T-helper 22 cell (primary cell): ENCODE results near the gene ZBTB17.
"Not testable (repeated sequence)": the region's sequence is repeated elsewhere in the genome, so short reads cannot be mapped to it uniquely, and the experiment has no call there.

Experiments
- DNase-seq: peaks from one replicate; pipeline ENCODE4 v3.0.0-alpha.2; 2020; ENCODE audit warnings: low read depth

Gene ZBTB17

DNA sequence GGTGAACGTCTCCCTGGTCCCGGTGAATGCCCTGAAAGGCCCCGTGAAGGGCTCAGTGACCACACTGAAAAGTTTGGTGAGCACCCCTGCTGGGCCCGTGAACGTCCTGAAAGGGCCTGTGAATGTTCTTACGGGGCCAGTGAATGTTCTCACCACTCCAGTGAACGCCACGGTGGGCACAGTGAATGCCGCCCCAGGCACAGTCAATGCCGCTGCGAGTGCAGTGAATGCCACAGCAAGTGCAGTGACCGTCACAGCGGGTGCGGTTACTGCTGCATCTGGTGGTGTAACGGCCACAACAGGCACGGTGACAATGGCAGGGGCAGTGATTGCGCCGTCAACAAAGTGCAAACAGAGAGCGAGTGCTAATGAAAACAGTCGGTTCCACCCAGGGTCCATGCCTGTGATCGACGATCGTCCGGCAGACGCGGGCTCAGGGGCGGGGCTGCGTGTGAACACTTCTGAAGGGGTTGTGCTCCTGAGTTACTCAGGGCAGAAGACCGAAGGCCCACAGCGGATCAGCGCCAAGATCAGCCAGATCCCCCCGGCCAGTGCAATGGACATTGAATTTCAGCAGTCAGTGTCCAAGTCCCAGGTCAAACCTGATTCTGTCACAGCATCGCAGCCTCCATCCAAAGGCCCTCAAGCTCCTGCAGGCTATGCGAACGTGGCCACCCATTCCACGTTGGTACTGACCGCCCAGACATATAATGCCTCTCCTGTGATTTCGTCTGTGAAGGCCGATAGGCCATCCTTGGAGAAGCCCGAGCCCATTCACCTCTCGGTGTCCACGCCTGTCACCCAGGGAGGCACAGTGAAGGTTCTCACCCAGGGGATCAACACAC is 41.5 kb downstream of the ZBTB17 start:
- no peak for DNase-seq

DNA sequence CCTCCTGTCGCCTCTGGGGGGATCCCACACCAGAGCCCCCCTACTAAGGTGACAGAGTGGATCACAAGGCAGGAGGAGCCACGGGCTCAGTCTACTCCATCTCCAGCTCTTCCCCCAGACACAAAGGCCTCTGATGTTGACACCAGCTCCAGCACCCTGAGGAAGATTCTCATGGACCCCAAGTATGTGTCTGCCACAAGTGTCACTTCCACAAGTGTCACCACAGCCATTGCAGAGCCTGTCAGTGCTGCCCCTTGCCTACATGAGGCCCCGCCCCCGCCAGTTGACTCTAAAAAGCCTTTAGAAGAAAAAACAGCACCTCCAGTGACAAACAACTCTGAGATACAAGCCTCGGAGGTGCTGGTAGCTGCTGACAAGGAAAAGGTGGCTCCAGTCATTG is 42.2 kb downstream of the ZBTB17 start:
- DNase-seq, result no peak

DNA sequence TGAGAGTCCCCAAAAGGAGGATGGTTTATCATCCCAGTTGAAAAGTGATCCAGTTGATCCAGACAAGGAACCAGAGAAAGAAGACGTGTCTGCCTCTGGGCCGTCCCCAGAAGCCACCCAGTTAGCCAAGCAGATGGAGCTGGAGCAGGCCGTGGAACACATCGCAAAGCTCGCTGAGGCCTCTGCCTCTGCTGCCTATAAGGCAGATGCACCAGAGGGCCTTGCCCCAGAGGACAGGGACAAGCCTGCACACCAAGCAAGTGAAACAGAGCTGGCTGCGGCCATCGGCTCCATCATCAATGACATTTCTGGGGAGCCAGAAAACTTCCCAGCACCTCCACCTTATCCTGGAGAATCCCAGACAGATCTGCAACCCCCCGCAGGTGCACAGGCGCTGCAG is 43.3 kb downstream of the ZBTB17 start:
- DNase-seq, result no peak

DNA sequence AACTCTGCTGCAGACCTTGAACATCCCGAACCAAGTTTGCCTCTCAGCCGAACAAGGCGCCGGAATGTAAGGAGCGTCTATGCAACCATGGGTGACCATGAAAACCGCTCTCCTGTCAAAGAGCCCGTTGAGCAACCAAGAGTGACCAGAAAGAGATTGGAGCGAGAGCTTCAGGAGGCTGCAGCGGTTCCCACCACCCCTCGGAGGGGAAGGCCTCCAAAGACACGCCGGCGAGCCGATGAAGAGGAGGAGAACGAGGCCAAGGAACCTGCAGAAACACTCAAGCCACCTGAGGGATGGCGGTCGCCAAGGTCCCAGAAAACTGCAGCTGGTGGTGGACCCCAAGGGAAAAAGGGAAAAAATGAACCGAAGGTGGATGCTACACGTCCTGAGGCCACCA is 44.0 kb downstream of the ZBTB17 start:
- no peak for DNase-seq

DNA sequence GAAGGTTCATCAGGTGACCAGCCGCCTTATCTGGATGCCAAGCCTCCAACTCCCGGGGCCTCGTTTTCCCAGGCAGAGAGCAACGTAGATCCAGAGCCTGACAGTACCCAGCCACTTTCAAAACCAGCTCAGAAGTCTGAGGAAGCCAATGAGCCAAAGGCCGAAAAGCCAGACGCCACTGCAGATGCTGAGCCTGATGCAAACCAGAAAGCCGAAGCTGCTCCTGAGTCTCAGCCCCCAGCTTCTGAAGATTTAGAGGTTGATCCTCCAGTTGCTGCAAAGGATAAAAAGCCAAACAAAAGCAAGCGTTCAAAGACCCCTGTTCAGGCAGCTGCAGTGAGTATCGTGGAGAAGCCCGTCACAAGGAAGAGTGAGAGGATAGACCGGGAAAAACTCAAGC is 44.5 kb downstream of the ZBTB17 start:
- no peak for DNase-seq

DNA sequence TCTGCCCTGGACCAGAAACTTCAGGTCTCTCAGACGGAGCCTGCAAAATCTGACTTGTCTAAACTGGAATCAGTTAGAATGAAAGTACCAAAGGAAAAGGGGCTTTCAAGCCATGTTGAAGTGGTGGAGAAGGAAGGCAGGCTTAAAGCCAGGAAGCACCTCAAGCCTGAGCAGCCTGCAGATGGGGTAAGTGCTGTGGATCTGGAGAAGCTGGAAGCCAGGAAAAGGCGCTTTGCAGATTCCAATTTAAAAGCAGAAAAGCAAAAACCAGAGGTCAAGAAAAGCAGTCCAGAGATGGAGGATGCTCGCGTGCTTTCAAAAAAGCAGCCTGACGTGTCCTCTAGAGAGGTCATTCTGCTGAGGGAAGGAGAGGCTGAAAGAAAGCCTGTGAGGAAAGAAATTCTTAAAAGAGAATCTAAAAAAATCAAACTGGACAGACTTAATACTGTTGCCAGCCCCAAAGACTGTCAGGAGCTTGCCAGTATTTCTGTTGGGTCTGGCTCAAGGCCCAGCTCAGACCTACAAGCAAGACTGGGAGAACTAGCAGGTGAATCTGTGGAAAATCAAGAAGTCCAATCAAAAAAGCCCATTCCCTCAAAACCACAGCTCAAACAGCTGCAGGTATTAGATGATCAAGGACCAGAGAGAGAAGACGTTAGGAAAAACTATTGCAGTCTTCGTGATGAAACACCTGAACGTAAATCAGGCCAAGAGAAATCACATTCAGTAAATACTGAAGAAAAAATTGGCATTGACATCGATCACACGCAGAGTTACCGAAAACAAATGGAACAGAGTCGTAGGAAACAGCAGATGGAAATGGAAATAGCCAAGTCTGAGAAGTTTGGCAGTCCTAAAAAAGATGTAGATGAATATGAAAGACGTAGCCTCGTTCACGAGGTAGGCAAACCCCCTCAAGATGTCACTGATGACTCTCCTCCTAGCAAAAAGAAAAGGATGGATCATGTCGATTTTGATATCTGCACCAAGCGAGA is 46.6 kb downstream of the ZBTB17 start:
- no peak for DNase-seq

- not testable (repeated sequence) for DNase-seq
Measured at GRCh38 chr1:15926448-15926847, 49.5 kb downstream of the ZBTB17 start.

- DNase-seq, result no peak
Measured at GRCh38 chr1:15923241-15923640, 52.7 kb downstream of the ZBTB17 start.

- DNase-seq, result no peak
Measured at GRCh38 chr1:15918962-15919715, 56.8 kb downstream of the ZBTB17 start.

- no peak for DNase-seq
Measured at GRCh38 chr1:15916916-15917315, 59.0 kb downstream of the ZBTB17 start.

DNA sequence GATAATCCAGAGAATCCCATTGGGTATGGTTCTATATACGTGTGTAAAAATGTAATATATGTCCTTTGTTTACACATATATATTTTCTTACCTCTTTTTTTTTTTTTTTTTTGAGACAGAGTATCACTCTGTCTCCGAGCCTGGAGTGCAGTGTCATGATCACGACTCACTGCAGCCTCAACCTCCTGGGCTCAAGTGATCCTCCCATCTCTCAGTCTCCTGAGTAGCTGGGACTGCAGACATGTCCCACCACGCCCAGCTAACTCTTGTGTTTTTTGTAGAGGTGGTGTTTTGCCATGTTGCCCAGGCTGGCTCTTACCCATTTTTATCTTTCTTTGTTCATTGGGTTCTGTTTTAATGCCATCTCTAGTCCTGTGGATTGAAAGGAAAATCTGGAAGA is 59.5 kb downstream of the ZBTB17 start:
- DNase-seq, result no peak

GRCh38 chr1:15915991-15916390 is 59.9 kb downstream of the ZBTB17 start:
- no peak for DNase-seq

GRCh38 chr1:15913607-15914006 is 62.3 kb downstream of the ZBTB17 start:
- not testable (repeated sequence) for DNase-seq

GRCh38 chr1:15911927-15912326 is 64.0 kb downstream of the ZBTB17 start:
- DNase-seq, result no peak

DNA sequence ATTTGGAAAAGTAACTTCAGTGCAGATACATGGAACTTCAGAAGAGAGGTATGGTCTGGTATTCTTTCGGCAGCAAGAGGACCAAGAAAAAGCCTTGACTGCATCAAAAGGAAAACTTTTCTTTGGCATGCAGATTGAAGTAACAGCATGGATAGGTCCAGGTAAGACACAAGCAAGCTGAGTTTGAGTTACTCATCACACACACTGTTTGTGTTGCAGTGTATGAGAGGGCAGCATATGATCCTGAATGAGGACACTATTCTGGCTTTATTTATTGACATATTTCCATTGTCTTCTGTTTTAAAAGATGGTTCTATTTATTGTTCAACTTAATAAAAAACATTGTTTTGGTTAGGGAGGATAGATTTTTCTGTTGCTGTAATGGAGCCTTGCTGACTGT is 64.8 kb downstream of the ZBTB17 start:
- DNase-seq, result no peak

DNA sequence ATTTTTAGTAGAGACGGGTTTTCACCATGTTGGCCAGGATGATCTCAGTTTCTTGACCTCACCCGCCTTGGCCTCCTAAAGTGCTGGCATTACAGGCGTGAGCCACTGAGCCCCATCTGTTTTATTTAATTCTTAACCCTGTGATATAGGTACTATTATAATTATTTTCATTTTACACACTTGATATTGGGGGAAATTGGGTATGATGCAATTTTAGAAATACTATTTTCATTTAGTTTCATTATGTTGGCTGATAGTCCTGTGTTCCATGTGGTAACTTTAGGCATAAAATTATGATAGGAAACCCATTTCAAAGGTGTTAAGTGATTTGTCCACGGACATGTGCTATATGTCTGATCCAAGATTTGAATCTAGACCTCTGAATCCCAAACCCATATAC is 67.3 kb downstream of the ZBTB17 start:
- DNase-seq, result no peak

GRCh38 chr1:15902882-15903281 is 73.0 kb downstream of the ZBTB17 start:
- no peak for DNase-seq

GRCh38 chr1:15900662-15901279 is 75.1 kb downstream of the ZBTB17 start:
- no peak for DNase-seq

- DNase-seq, result no peak
Measured at GRCh38 chr1:15899266-15899665, 76.6 kb downstream of the ZBTB17 start.

GRCh38 chr1:15896841-15897610 is 78.9 kb downstream of the ZBTB17 start:
- DNase-seq, result not testable (repeated sequence)

DNA sequence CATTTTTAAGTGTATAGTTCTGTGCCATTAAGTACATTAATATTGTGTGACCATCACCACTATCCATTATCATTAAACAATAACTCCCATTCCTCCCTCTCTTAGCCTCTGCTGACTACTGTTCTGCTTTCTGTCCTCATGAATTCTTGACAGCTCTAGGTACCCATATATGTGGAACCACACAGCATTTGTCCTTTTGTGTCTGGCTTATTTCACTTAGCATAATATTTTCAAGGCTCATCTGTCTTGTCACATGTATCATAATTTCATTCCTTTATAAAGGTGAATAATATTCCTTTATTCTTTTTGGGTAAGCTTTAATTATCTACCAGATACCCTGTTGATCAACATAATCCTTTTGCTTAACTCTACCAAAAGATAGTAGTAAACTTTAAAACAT is 80.7 kb downstream of the ZBTB17 start:
- DNase-seq, result no peak
